Measurements from ENCODE around the gene AGBL1. TPM values are rescaled to one million over a fixed set of nuclear protein-coding genes. Genes with fewer than 3 reads are reported as not detected.

Gene AGBL1
- total and polyA plus RNA-seq, 2 experiments from 2014 or later = 0.03 TPM; not detected in 1

GRCh38 chr15:86657305-86657704 lies 577.6 kb downstream of the AGBL1 start (continued):
- TF ChIP-seq ZNF462 (CRISPR knock-in tag; IDR thresholded peaks at IDR 0.05) (no peak), EZH2phosphoT487 (IDR thresholded peaks at IDR 0.05; ENCODE audit: unreplicated experiment) (no peak), JUNB (IDR thresholded peaks at IDR 0.05; ENCODE audit: unreplicated experiment) (no peak), REST (IDR thresholded peaks at IDR 0.05; ENCODE audit: unreplicated experiment) (no peak), NANOG (IDR thresholded peaks at IDR 0.05; ENCODE audit: borderline replicate concordance) (no peak), ZNF331 (CRISPR knock-in tag; IDR thresholded peaks at IDR 0.05; ENCODE audit: low read depth) (no peak), ZNF114 (CRISPR knock-in tag; IDR thresholded peaks at IDR 0.05) (no peak), POLR2AphosphoS5 (IDR thresholded peaks at IDR 0.05; ENCODE audit: low read depth) (no peak)

Data from GM23338 (cell line).